Astrocyte (in vitro differentiated cells and primary cell): Measurements from ENCODE around the gene TXNL4A. TPM values are rescaled to one million over a fixed set of nuclear protein-coding genes. Genes with fewer than 3 reads are reported as not detected.
"Not testable (repeated sequence)": the region's sequence is repeated elsewhere in the genome, so short reads cannot be mapped to it uniquely, and the experiment has no call there.

Source experiments
- DNase-seq: peaks from one replicate; pipeline ENCODE4 v3.0.0-alpha.2; 2010; ENCODE audit warnings: low read depth
- FAIRE-seq: peaks from 2 replicates; lab custom pipeline; 2011; peaks lifted over from hg19 to GRCh38; lab: Jason Lieb, UNC
- H2AFZ ChIP-seq: 2 replicates; pipeline ENCODE4 v1.6.0; 2012; ENCODE audit warnings: low read depth, low read length, inconsistent platforms
- H3K27ac ChIP-seq: 2 replicates; pipeline ENCODE4 v1.5.1; 2011; ENCODE audit warnings: low read depth, low read length, inconsistent platforms
- H3K27me3 ChIP-seq: 2 replicates; pipeline ENCODE4 v1.6.0; 2011; ENCODE audit warnings: low read length, inconsistent platforms; ENCODE audit not compliant: insufficient read depth
- H3K36me3 ChIP-seq: 2 replicates; pipeline ENCODE4 v1.5.1; 2011; ENCODE audit warnings: low read length, inconsistent platforms; ENCODE audit not compliant: insufficient read depth
- H3K4me1 ChIP-seq: 2 replicates; pipeline ENCODE4 v1.5.1; 2011; ENCODE audit warnings: low read length, inconsistent platforms; ENCODE audit not compliant: insufficient read depth
- H3K4me2 ChIP-seq: 2 replicates; pipeline ENCODE4 v1.6.0; 2012; ENCODE audit warnings: low read length, inconsistent platforms
- H3K4me3 ChIP-seq: 2 replicates; pipeline ENCODE4 v1.5.1; 2011; ENCODE audit warnings: low read depth, mild to moderate bottlenecking, low read length, inconsistent platforms; ENCODE audit not compliant: insufficient read depth
- H3K79me2 ChIP-seq: 2 replicates; pipeline ENCODE4 v1.6.0; 2012; ENCODE audit warnings: mild to moderate bottlenecking, low read length, inconsistent platforms; ENCODE audit not compliant: insufficient read depth
- H3K9ac ChIP-seq: 2 replicates; pipeline ENCODE4 v1.6.0; 2012; ENCODE audit warnings: mild to moderate bottlenecking, low read length, inconsistent platforms
- H3K9me3 ChIP-seq: 2 replicates; pipeline ENCODE4 v1.5.1; 2012; ENCODE audit warnings: low read depth, mild to moderate bottlenecking, low read length, inconsistent platforms; ENCODE audit not compliant: insufficient read depth
- H4K20me1 ChIP-seq: 2 replicates; pipeline ENCODE4 v1.6.0; 2012; ENCODE audit warnings: low read length, inconsistent platforms; ENCODE audit not compliant: insufficient read depth
- H3K27ac Mint-ChIP-seq: one replicate; pipeline ENCODE4 v1.8.0; 2021; ENCODE audit warnings: mild to moderate bottlenecking, mixed read lengths; ENCODE audit not compliant: unreplicated experiment
- H3K27me3 Mint-ChIP-seq: one replicate; pipeline ENCODE4 v1.8.0; 2021; ENCODE audit warnings: low read depth, mixed read lengths; ENCODE audit not compliant: unreplicated experiment
- H3K36me3 Mint-ChIP-seq: one replicate; pipeline ENCODE4 v1.8.0; 2021; ENCODE audit warnings: low read depth, mixed read lengths; ENCODE audit not compliant: unreplicated experiment
- H3K4me1 Mint-ChIP-seq: one replicate; pipeline ENCODE4 v1.8.0; 2021; ENCODE audit warnings: low read depth, mixed read lengths; ENCODE audit not compliant: unreplicated experiment
- H3K4me3 Mint-ChIP-seq: one replicate; pipeline ENCODE4 v1.8.0; 2021; ENCODE audit warnings: mild to moderate bottlenecking, moderate library complexity, mixed read lengths; ENCODE audit not compliant: unreplicated experiment
- H3K9me3 Mint-ChIP-seq: one replicate; pipeline ENCODE4 v1.8.0; 2021; ENCODE audit warnings: mild to moderate bottlenecking, mixed read lengths; ENCODE audit not compliant: unreplicated experiment
- CTCF ChIP-seq: IDR thresholded peaks from 2 replicates; pipeline ENCODE4 v1.5.1; 2011; ENCODE audit warnings: low read depth, mild to moderate bottlenecking, inconsistent platforms, low read length, moderate library complexity; ENCODE audit not compliant: insufficient read depth
- EZH2 ChIP-seq: IDR thresholded peaks from 2 replicates; pipeline ENCODE4 v1.6.1; 2012; ENCODE audit warnings: mild to moderate bottlenecking, low read length, inconsistent platforms; ENCODE audit not compliant: insufficient read depth
- total RNA-seq: library from RNA; stranded (reverse); gene quantifications from 2 replicates; pipeline ENCODE4 v1.2.1, GENCODE V29; 2021

Gene TXNL4A
- total RNA-seq, 1 donor from 2014 or later: 135 TPM

- Mint-ChIP-seq H3K36me3 (peaks cover 2% of the 10 kb centered on the region), H3K27me3 (no peaks in the 10 kb centered on the region), H3K4me1 (peaks cover 11% of the 10 kb centered on the region), H3K27ac (peak overlapping the region; percentile 95), H3K9me3 (peaks cover 1% of the 10 kb centered on the region), H3K4me3 (peak overlapping the region; percentile 94)
- H3K27me3 ChIP-seq: no peaks in the 10 kb centered on the region
- H3K9me3 ChIP-seq: no peaks in the 10 kb centered on the region
- peak overlapping the region; percentile 91 for H3K9ac ChIP-seq
- H2AFZ ChIP-seq: peak overlapping the region; percentile 92
- peak overlapping the region; percentile 99 for H3K4me2 ChIP-seq
- peak; percentile 36 for DNase-seq
- peak overlapping the region; percentile 77 for H3K4me3 ChIP-seq
- H4K20me1 ChIP-seq: peaks cover 15% of the 10 kb centered on the region
- peaks cover 27% of the 10 kb centered on the region for H3K79me2 ChIP-seq
- peak overlapping the region; percentile 88 for H3K27ac ChIP-seq
- no peak for TF ChIP-seq EZH2
- TF ChIP-seq CTCF: no peak
- no peaks in the 10 kb centered on the region for H3K36me3 ChIP-seq
- no peak for FAIRE-seq
- peaks cover 17% of the 10 kb centered on the region for H3K4me1 ChIP-seq
Measured at GRCh38 chr18:80033181-80034067, 45.1 kb upstream of the TXNL4A start.

- no peaks in the 10 kb centered on the region for H4K20me1 ChIP-seq
- peaks cover 11% of the 10 kb centered on the region for H3K36me3 Mint-ChIP-seq
- no peak overlapping the region for H3K4me3 ChIP-seq
- H3K79me2 ChIP-seq: peaks cover 2% of the 10 kb centered on the region
- H3K4me2 ChIP-seq: no peak overlapping the region
- no peaks in the 10 kb centered on the region for H3K27me3 Mint-ChIP-seq
- H3K9me3 ChIP-seq: peaks cover 8% of the 10 kb centered on the region
- DNase-seq (no peak), FAIRE-seq (no peak)
- H3K9me3 Mint-ChIP-seq: peaks cover 11% of the 10 kb centered on the region
- no peak overlapping the region for H2AFZ ChIP-seq
- no peaks in the 10 kb centered on the region for H3K27me3 ChIP-seq
- no peak overlapping the region for H3K9ac ChIP-seq
- no peaks in the 10 kb centered on the region for H3K36me3 ChIP-seq
- H3K27ac ChIP-seq: no peak overlapping the region
- H3K27ac Mint-ChIP-seq: no peak overlapping the region
- TF ChIP-seq EZH2: no peak
- H3K4me1 ChIP-seq: peaks cover 8% of the 10 kb centered on the region
- H3K4me1 Mint-ChIP-seq: peaks cover 3% of the 10 kb centered on the region
- H3K4me3 Mint-ChIP-seq: no peak overlapping the region
Measured at GRCh38 chr18:80029690-80030089, 41.3 kb upstream of the TXNL4A start.

- FAIRE-seq (peak; percentile 73), DNase-seq (peak; percentile 65)
- H3K27ac ChIP-seq, H3K9ac ChIP-seq, H4K20me1 ChIP-seq, H3K36me3 ChIP-seq, H3K4me1 ChIP-seq, H3K4me1 Mint-ChIP-seq, H3K27ac Mint-ChIP-seq, H3K79me2 ChIP-seq, H2AFZ ChIP-seq, H3K27me3 ChIP-seq, H3K4me3 ChIP-seq, H3K27me3 Mint-ChIP-seq, H3K4me3 Mint-ChIP-seq, H3K4me2 ChIP-seq: not testable (repeated sequence)
- H3K36me3 Mint-ChIP-seq: peaks cover 17% of the 10 kb centered on the region
- peaks cover 22% of the 10 kb centered on the region for H3K9me3 ChIP-seq
- H3K9me3 Mint-ChIP-seq: peaks cover 28% of the 10 kb centered on the region
Measured at GRCh38 chr18:80027719-80028118, 39.4 kb upstream of the TXNL4A start.
